ENCODE measurements around the gene DLGAP1. TPM values are rescaled to one million over a fixed set of nuclear protein-coding genes. Genes with fewer than 3 reads are reported as not detected.

DLGAP1 gene
- total and polyA plus RNA-seq, 2 of the 13 experiments (the other 11 are each of a cell fraction or from before 2014, with no cell fraction given), result 0.01 TPM; not detected in 1

GRCh38 chr18:3456686-3457069 lies 998.4 kb downstream of the DLGAP1 start (continued):
- TF ChIP-seq NR2F2 (IDR thresholded peaks at IDR 0.05; ENCODE audit: borderline replicate concordance, low read depth), result peak; percentile 58; the same call in 1 of the 2 replicates
- TF ChIP-seq AHDC1 (CRISPR knock-in tag; IDR thresholded peaks at IDR 0.05; ENCODE audit: borderline replicate concordance), result peak; percentile 55; the same call in 1 of the 2 replicates
- TF ChIP-seq, protein P1, sequence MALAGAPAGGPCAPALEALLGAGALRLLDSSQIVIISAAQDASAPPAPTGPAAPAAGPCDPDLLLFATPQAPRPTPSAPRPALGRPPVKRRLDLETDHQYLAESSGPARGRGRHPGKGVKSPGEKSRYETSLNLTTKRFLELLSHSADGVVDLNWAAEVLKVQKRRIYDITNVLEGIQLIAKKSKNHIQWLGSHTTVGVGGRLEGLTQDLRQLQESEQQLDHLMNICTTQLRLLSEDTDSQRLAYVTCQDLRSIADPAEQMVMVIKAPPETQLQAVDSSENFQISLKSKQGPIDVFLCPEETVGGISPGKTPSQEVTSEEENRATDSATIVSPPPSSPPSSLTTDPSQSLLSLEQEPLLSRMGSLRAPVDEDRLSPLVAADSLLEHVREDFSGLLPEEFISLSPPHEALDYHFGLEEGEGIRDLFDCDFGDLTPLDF (CRISPR knock-in tag; IDR thresholded peaks at IDR 0.05), result no peak
- peak; percentile 48 for TF ChIP-seq ATF7 (IDR thresholded peaks at IDR 0.05)
- TF ChIP-seq ATF7 (CRISPR knock-in tag; IDR thresholded peaks at IDR 0.05), result no peak
- TF ChIP-seq THAP11 (CRISPR knock-in tag; IDR thresholded peaks at IDR 0.05), result peak; percentile 49; the same call in 1 of the 2 replicates
- no peak for TF ChIP-seq ZBTB8A (CRISPR knock-in tag; IDR thresholded peaks at IDR 0.05; ENCODE audit: borderline replicate concordance, low read depth)
- TF ChIP-seq HMG20B (CRISPR knock-in tag; conservative IDR thresholded peaks at IDR 0.05), result peak; percentile 88
- peak; percentile 67; the same call in 1 of the 2 replicates for TF ChIP-seq SOX13 (IDR thresholded peaks at IDR 0.05)
- TF ChIP-seq SOX13 (CRISPR knock-in tag; conservative IDR thresholded peaks at IDR 0.05 in 1 of 2, IDR thresholded peaks at IDR 0.05 in 1 of 2), result peak in 1 of 2 experiments; percentile 95; a peak in 2 of 4 replicates
- TF ChIP-seq, protein P2, sequence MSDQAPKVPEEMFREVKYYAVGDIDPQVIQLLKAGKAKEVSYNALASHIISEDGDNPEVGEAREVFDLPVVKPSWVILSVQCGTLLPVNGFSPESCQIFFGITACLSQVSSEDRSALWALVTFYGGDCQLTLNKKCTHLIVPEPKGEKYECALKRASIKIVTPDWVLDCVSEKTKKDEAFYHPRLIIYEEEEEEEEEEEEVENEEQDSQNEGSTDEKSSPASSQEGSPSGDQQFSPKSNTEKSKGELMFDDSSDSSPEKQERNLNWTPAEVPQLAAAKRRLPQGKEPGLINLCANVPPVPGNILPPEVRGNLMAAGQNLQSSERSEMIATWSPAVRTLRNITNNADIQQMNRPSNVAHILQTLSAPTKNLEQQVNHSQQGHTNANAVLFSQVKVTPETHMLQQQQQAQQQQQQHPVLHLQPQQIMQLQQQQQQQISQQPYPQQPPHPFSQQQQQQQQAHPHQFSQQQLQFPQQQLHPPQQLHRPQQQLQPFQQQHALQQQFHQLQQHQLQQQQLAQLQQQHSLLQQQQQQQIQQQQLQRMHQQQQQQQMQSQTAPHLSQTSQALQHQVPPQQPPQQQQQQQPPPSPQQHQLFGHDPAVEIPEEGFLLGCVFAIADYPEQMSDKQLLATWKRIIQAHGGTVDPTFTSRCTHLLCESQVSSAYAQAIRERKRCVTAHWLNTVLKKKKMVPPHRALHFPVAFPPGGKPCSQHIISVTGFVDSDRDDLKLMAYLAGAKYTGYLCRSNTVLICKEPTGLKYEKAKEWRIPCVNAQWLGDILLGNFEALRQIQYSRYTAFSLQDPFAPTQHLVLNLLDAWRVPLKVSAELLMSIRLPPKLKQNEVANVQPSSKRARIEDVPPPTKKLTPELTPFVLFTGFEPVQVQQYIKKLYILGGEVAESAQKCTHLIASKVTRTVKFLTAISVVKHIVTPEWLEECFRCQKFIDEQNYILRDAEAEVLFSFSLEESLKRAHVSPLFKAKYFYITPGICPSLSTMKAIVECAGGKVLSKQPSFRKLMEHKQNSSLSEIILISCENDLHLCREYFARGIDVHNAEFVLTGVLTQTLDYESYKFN (CRISPR knock-in tag; conservative IDR thresholded peaks at IDR 0.05), result peak; percentile 91
- peak; percentile 58 for TF ChIP-seq KAT8 (CRISPR knock-in tag; IDR thresholded peaks at IDR 0.05)
- TF ChIP-seq ZNF704 (CRISPR knock-in tag; IDR thresholded peaks at IDR 0.05; ENCODE audit: borderline replicate concordance), result no peak
- TF ChIP-seq, protein P3, sequence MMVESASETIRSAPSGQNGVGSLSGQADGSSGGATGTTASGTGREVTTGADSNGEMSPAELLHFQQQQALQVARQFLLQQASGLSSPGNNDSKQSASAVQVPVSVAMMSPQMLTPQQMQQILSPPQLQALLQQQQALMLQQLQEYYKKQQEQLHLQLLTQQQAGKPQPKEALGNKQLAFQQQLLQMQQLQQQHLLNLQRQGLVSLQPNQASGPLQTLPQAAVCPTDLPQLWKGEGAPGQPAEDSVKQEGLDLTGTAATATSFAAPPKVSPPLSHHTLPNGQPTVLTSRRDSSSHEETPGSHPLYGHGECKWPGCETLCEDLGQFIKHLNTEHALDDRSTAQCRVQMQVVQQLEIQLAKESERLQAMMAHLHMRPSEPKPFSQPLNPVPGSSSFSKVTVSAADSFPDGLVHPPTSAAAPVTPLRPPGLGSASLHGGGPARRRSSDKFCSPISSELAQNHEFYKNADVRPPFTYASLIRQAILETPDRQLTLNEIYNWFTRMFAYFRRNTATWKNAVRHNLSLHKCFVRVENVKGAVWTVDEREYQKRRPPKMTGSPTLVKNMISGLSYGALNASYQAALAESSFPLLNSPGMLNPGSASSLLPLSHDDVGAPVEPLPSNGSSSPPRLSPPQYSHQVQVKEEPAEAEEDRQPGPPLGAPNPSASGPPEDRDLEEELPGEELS (CRISPR knock-in tag; IDR thresholded peaks at IDR 0.05), result peak; percentile 83
- 0 out of 2 replicates have a peak, but pooled peaks have one; percentile 11 for TF ChIP-seq MXD4 (CRISPR knock-in tag; IDR thresholded peaks at IDR 0.05)
- TF ChIP-seq TAF1 (CRISPR knock-in tag; IDR thresholded peaks at IDR 0.05), result no peak

Measured in HepG2 (cell line).